Tibial nerve (tissue), 4 donors: ENCODE data around the gene PHF2. TPM values are rescaled to one million over a fixed set of nuclear protein-coding genes. Genes with fewer than 3 reads are reported as not detected.

Source experiments
- DNase-seq, 2 donors: peaks; one replicate each; pipeline ENCODE4 v3.0.0-alpha.2; 2019; ENCODE audit warnings: low spot score in 2 of 2
- H3K27ac ChIP-seq, 4 donors: fragments of 200-600 bp; sonication (generic) in 3 of 4; one replicate each; pipeline ENCODE4 v1.5.1; 2017 to 2019; ENCODE audit warnings: mild to moderate bottlenecking in 1 of 4
- H3K27me3 ChIP-seq, 2 donors: fragments of 200-600 bp; sonication (generic) in 1 of 2; one replicate each; pipeline versions ENCODE4 v1.5.1 to v1.6.0; 2017 to 2019
- H3K36me3 ChIP-seq, 3 donors: fragments of 200-600 bp; sonication (generic); one replicate each; pipeline ENCODE4 v1.5.1; 2018 to 2019
- H3K4me1 ChIP-seq, 4 donors: fragments of 200-600 bp; sonication (generic) in 3 of 4; one replicate each; pipeline ENCODE4 v1.5.1; 2017 to 2019
- H3K4me3 ChIP-seq, 4 donors: fragments of 200-600 bp; sonication (generic) in 3 of 4; one replicate each; pipeline ENCODE4 v1.5.1; 2017 to 2019; ENCODE audit warnings: mild to moderate bottlenecking in 1 of 4, moderate library complexity in 1 of 4
- H3K9me3 ChIP-seq, 4 donors: fragments of 200-600 bp; sonication (generic) in 3 of 4; one replicate each; pipeline ENCODE4 v1.5.1; 2017 to 2019
- CTCF ChIP-seq, 5 experiments: fragments of 200-600 bp in 3 of 5; fragments of 450-650 bp in 2 of 5; sonication (generic) in 3 of 5; IDR thresholded peaks; one replicate each; pipeline ENCODE4 v1.5.1; 2016 to 2019; ENCODE audit warnings: antibody characterized with exemption in 5 of 5, mild to moderate bottlenecking in 3 of 5, moderate library complexity in 2 of 5
- EP300 ChIP-seq, 2 donors: sonication (generic); formaldehyde crosslinking; IDR thresholded peaks; one replicate each; pipeline ENCODE4 v1.6.1; 2017; ENCODE audit warnings: antibody characterized with exemption in 2 of 2, mild to moderate bottlenecking in 1 of 2
- POLR2A ChIP-seq, 2 donors: fragments of 450-650 bp; IDR thresholded peaks; one replicate each; pipeline ENCODE4 v1.6.1; 2017; ENCODE audit warnings: antibody characterized with exemption in 2 of 2, mild to moderate bottlenecking in 2 of 2, moderate library complexity in 2 of 2
- WGBS, 2 donors: methylation state at CpG; one replicate each; pipeline ENCODE4 v1.1.5; 2018; 5-methylcytosine and 5-hydroxymethylcytosine counted together
- total RNA-seq, 4 donors: library from RNA; depleted of rRNA; stranded (reverse); fragments of >200 nt; gene quantifications; one replicate each; pipeline ENCODE4 v1.1.0, GENCODE V29; 2016

Gene PHF2
- total RNA-seq, 4 donors from 2014 or later = 36.6 to 41.7 (median 38.6) TPM

- Histone ChIP-seq H3K27me3 (no peaks in the 10 kb centered on the region), H3K36me3 (peaks cover 0 to 88% (median 11%) of the 10 kb centered on the region in 3 donors), H3K9me3 (peaks cover 0 to 9% (median 0%) of the 10 kb centered on the region in 4 donors), H3K4me3 (no peak overlapping the region), H3K4me1 (no peaks in the 10 kb centered on the region), H3K27ac (no peak overlapping the region)
- TF ChIP-seq CTCF (IDR thresholded peaks at IDR 0.05) (no peak), EP300 (IDR thresholded peaks at IDR 0.05) (no peak), POLR2A (IDR thresholded peaks at IDR 0.05) (no peak)
- no peak for DNase-seq
- WGBS, 2 donors = 83 to 84% methylated on average over 11 to 12 of the region's 12 CpGs
Measured at GRCh38 chr9:93644397-93645088, 68.2 kb downstream of the PHF2 start.

- Histone ChIP-seq H3K27me3 (no peaks in the 10 kb centered on the region), H3K27ac (no peak overlapping the region), H3K4me1 (no peaks in the 10 kb centered on the region), H3K9me3 (peaks cover 0 to 1% (median 0%) of the 10 kb centered on the region in 4 donors), H3K4me3 (no peak overlapping the region), H3K36me3 (peaks cover 4 to 88% (median 15%) of the 10 kb centered on the region in 3 donors)
- WGBS, 2 donors = 95 to 96% methylated on average over 15 to 28 of the region's 28 CpGs
- DNase-seq = no peak
- TF ChIP-seq POLR2A (IDR thresholded peaks at IDR 0.05) (no peak), EP300 (IDR thresholded peaks at IDR 0.05) (no peak), CTCF (IDR thresholded peaks at IDR 0.05) (no peak)
Measured at GRCh38 chr9:93645149-93645889, 68.9 kb downstream of the PHF2 start.

GRCh38 chr9:93645921-93646639 lies 69.7 kb downstream of the PHF2 start:
- H3K9me3 ChIP-seq = no peaks in the 10 kb centered on the region
- peaks cover 6 to 88% (median 19%) of the 10 kb centered on the region in 3 donors for H3K36me3 ChIP-seq
- DNase-seq = no peak

GRCh38 chr9:93646640-93647178 lies 70.3 kb downstream of the PHF2 start:
- H3K36me3 ChIP-seq = peaks cover 6 to 88% (median 19%) of the 10 kb centered on the region in 3 donors
- TF ChIP-seq CTCF (IDR thresholded peaks at IDR 0.05) (no peak), EP300 (IDR thresholded peaks at IDR 0.05) (no peak), POLR2A (IDR thresholded peaks at IDR 0.05) (no peak)
- WGBS, 2 donors = 95 to 100% methylated on average over 6 to 10 of the region's 10 CpGs
- H3K4me3 ChIP-seq = no peak overlapping the region
- H3K27ac ChIP-seq = no peak overlapping the region
- H3K27me3 ChIP-seq = no peaks in the 10 kb centered on the region
- H3K9me3 ChIP-seq = no peaks in the 10 kb centered on the region
- H3K4me1 ChIP-seq = no peaks in the 10 kb centered on the region
- DNase-seq = no peak

More at GRCh38 chr9:93645921-93646639, 69.7 kb downstream of the PHF2 start:
- no peak overlapping the region for H3K4me3 ChIP-seq
- H3K27me3 ChIP-seq = no peaks in the 10 kb centered on the region
- H3K4me1 ChIP-seq = no peaks in the 10 kb centered on the region
- TF ChIP-seq EP300 (IDR thresholded peaks at IDR 0.05) = no peak
- no peak for TF ChIP-seq CTCF (IDR thresholded peaks at IDR 0.05)
- no peak for TF ChIP-seq POLR2A (IDR thresholded peaks at IDR 0.05)
- no peak overlapping the region for H3K27ac ChIP-seq
- WGBS, 2 donors = 94 to 97% methylated on average over 12 of the region's 12 CpGs
